ENCODE results near the gene KIAA0232. TPM values are rescaled to one million over a fixed set of nuclear protein-coding genes. Genes with fewer than 3 reads are reported as not detected.

Gene KIAA0232
- total and polyA plus RNA-seq, 10 of the 15 experiments (the other 5 are each of a cell fraction or from before 2014, with no cell fraction given), result 2.8 to 15.1 (median 10.8) TPM

DNA sequence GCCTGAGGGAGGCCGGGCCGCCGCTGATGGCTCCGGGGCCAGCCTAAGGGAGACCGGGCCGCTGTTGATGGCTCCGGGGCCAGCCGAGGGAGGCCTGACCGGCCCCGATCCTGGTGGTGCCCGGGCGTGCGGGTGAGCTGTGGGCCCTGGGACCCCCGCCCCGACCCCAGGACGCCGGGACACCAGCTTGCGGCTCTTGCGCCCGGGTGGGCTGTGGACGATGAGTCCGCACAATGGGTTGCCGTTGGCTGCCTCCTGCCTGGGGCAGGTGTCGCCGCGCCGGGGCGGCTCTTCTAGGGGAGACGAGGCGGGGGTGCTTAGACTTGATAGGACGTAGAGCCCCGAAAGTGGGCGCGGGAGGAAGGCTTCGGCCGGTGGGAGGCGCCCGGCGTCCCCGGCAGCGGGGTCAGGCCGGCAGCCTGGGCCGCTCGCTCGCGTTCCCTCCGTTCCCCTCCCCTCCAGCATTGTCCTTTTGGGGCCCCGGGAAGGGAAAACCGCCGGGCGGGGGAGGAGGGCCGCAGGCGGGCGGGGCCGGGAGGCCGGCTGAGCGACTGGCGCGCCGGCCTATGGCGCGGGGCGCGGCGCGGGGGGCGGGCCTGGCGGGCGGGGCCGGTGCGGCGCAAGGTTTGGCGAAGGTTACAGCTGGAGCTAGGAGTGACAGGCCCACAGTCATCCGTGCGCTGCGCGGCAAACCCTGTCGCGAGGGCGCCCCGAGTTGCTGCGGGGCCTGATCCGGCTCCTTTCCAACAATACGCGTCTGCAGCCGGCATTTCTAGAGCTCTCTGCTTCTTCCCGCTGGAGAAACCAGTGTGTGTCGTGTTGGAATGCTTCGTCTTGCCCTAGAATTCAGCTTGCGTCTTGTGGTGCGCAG is 819 bp downstream of the KIAA0232 start (continued):
- TF ChIP-seq PRDM15 (CRISPR knock-in tag; IDR thresholded peaks at IDR 0.05) (no peak), ASH2L (IDR thresholded peaks at IDR 0.05; ENCODE audit: borderline replicate concordance, low read depth) (no peak), E2F4 (IDR thresholded peaks at IDR 0.05; ENCODE audit: low read depth, low read length) (no peak), DPF2 (IDR thresholded peaks at IDR 0.05) (0 out of 2 replicates have a peak, but pooled peaks have one; percentile 51), ZZZ3 (IDR thresholded peaks at IDR 0.05; ENCODE audit: control insufficient read depth, insufficient read length, low read depth) (no peak), MXI1 (IDR thresholded peaks at IDR 0.05; ENCODE audit: low read depth, low read length) (peak; percentile 74; the same call in 1 of the 2 replicates), IKZF2 (IDR thresholded peaks at IDR 0.05) (peak in 1 of 2 experiments; percentile 36; a peak in 2 of 4 replicates), MEF2B (IDR thresholded peaks at IDR 0.05; ENCODE audit: partially characterized antibody, poor library complexity, severe bottlenecking) (no peak), NR2C1 (IDR thresholded peaks at IDR 0.05) (no peak), SUPT20H (IDR thresholded peaks at IDR 0.05; ENCODE audit: borderline replicate concordance, control insufficient read depth, low read depth, low read length) (no peak), POU2F2 (IDR thresholded peaks at IDR 0.05; ENCODE audit: borderline replicate concordance, low read depth, low read length) (0 out of 3 replicates have a peak, but pooled peaks have one; percentile 10), MTA2 (IDR thresholded peaks at IDR 0.05; ENCODE audit: low read depth) (no peak), SIX5 (IDR thresholded peaks at IDR 0.05; ENCODE audit: low read depth, low read length, severe bottlenecking) (no peak), SPI1 (IDR thresholded peaks at IDR 0.05; ENCODE audit: borderline replicate concordance, insufficient read depth, low read depth, low read length) (no peak), NFXL1 (IDR thresholded peaks at IDR 0.05; ENCODE audit: borderline replicate concordance) (no peak), HCFC1 (IDR thresholded peaks at IDR 0.05; ENCODE audit: low read length) (0 out of 2 replicates have a peak, but pooled peaks have one; percentile 13), JUND (IDR thresholded peaks at IDR 0.05; ENCODE audit: low read depth, low read length) (no peak), RFX5 (IDR thresholded peaks at IDR 0.05; ENCODE audit: low read depth, low read length) (no peak), SIN3A (IDR thresholded peaks at IDR 0.05; ENCODE audit: low read depth, low read length) (peak; percentile 46; the same call in 1 of the 2 replicates)
- TF ChIP-seq, protein P1, sequence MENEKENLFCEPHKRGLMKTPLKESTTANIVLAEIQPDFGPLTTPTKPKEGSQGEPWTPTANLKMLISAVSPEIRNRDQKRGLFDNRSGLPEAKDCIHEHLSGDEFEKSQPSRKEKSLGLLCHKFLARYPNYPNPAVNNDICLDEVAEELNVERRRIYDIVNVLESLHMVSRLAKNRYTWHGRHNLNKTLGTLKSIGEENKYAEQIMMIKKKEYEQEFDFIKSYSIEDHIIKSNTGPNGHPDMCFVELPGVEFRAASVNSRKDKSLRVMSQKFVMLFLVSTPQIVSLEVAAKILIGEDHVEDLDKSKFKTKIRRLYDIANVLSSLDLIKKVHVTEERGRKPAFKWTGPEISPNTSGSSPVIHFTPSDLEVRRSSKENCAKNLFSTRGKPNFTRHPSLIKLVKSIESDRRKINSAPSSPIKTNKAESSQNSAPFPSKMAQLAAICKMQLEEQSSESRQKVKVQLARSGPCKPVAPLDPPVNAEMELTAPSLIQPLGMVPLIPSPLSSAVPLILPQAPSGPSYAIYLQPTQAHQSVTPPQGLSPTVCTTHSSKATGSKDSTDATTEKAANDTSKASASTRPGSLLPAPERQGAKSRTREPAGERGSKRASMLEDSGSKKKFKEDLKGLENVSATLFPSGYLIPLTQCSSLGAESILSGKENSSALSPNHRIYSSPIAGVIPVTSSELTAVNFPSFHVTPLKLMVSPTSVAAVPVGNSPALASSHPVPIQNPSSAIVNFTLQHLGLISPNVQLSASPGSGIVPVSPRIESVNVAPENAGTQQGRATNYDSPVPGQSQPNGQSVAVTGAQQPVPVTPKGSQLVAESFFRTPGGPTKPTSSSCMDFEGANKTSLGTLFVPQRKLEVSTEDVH (IDR thresholded peaks at IDR 0.05; ENCODE audit: low read depth, partially characterized antibody), result no peak
- TF ChIP-seq, protein P2, sequence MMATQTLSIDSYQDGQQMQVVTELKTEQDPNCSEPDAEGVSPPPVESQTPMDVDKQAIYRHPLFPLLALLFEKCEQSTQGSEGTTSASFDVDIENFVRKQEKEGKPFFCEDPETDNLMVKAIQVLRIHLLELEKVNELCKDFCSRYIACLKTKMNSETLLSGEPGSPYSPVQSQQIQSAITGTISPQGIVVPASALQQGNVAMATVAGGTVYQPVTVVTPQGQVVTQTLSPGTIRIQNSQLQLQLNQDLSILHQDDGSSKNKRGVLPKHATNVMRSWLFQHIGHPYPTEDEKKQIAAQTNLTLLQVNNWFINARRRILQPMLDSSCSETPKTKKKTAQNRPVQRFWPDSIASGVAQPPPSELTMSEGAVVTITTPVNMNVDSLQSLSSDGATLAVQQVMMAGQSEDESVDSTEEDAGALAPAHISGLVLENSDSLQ (IDR thresholded peaks at IDR 0.05), result peak; percentile 93

All from GM12878 (cell line).